Stomach (tissue), 9 donors: ENCODE results near the gene RAP2B. TPM values are rescaled to one million over a fixed set of nuclear protein-coding genes. Genes with fewer than 3 reads are reported as not detected.
A peak's percentile ranks its signal among the peaks of the same experiment; 100 is the strongest.

Experiments
- DNase-seq, 2 donors: peaks; one replicate each; pipeline versions ENCODE4 v3.0.0 to v3.0.0-alpha.2; 2013 to 2019
- H3K27ac ChIP-seq, 5 donors: fragments of 200-600 bp in 4 of 5; sonication (generic) in 4 of 5; one replicate each; pipeline ENCODE4 v1.5.1; 2013 to 2019; ENCODE audit warnings: mild to moderate bottlenecking in 1 of 5, moderate library complexity in 1 of 5
- H3K27me3 ChIP-seq, 3 donors: fragments of 200-600 bp; sonication (generic); one replicate each; pipeline ENCODE4 v1.5.1; 2017 to 2019; ENCODE audit warnings: mixed run types in 1 of 3
- H3K36me3 ChIP-seq, 4 donors: fragments of 200-600 bp; sonication (generic); 1 replicate in 3 of 4; 2 replicates in 1 of 4; pipeline ENCODE4 v1.5.1; 2016 to 2019
- H3K4me1 ChIP-seq, 4 donors: fragments of 200-600 bp; sonication (generic); one replicate each; pipeline ENCODE4 v1.5.1; 2016 to 2019
- H3K4me3 ChIP-seq, 4 donors: fragments of 200-600 bp; sonication (generic) in 3 of 4; one replicate each; pipeline ENCODE4 v1.5.1; 2016 to 2019; ENCODE audit warnings: mild to moderate bottlenecking in 1 of 4
- H3K9me3 ChIP-seq, 4 donors: fragments of 200-600 bp; sonication (generic); one replicate each; pipeline ENCODE4 v1.5.1; 2016 to 2019
- EP300 ChIP-seq: sonication (generic); formaldehyde crosslinking; IDR thresholded peaks from one replicate; pipeline ENCODE4 v1.6.1; 2017; ENCODE audit warnings: antibody characterized with exemption
- POLR2A ChIP-seq, 4 donors: fragments of 450-650 bp; IDR thresholded peaks; one replicate each; pipeline ENCODE4 v1.6.1; 2016; ENCODE audit warnings: antibody characterized with exemption in 4 of 4, control low read depth in 2 of 4, mild to moderate bottlenecking in 1 of 4, moderate library complexity in 1 of 4
- POLR2AphosphoS5 ChIP-seq, 3 donors: sonication (generic); formaldehyde crosslinking; IDR thresholded peaks; one replicate each; pipeline ENCODE4 v1.6.1; 2016; ENCODE audit warnings: antibody characterized with exemption in 3 of 3
- WGBS, 5 donors: extraction: QIAGEN DNeasy Blood & Tissue Kit in 3 of 5; methylation state at CpG; one replicate each; pipeline versions ENCODE4 v1.1.5 to v1.1.7; 2013 to 2018; 5-methylcytosine and 5-hydroxymethylcytosine counted together
- intact Hi-C: fragments of 100-400 bp; cut with DNase I; formaldehyde crosslinking; loops from one replicate; pipeline ENCODE4 v1.15.1; 2023; ENCODE audit warnings: low total_unique reads
- polyA plus RNA-seq, 3 donors: library from polyadenylated mRNA; stranded (reverse); fragments of 200-250 nt; gene quantifications; one replicate each; pipeline ENCODE4 v1.2.3, GENCODE V29; 2013
- total RNA-seq, 5 donors: library from RNA; depleted of rRNA; stranded (reverse); fragments of >200 nt; gene quantifications; one replicate each; pipeline versions ENCODE4 v1.1.0 to v1.2.3, GENCODE V29; 2014 to 2016
- TF ChIP-seq, protein P1 (sequence below), 7 experiments: fragments of 450-650 bp in 4 of 7; fragments of 200-600 bp in 3 of 7; sonication (generic) in 3 of 7; IDR thresholded peaks; one replicate each; pipeline ENCODE4 v1.5.1; 2016 to 2019; ENCODE audit warnings: antibody characterized with exemption in 7 of 7, control low read depth in 2 of 7, mild to moderate bottlenecking in 1 of 7
- donor health status: healthy with polysubstance abuse.
- donor health status: Bipolar disorder and iron deficiency.
- donor health status: healthy.

RAP2B gene
- total and polyA plus RNA-seq, 8 donors: 1.2 to 30.7 (median 11.0) TPM

- H3K27ac ChIP-seq: peak overlapping the region in 1 of 5 donors; percentile 8
- peaks cover 23 to 66% (median 36%) of the 10 kb centered on the region in 4 donors for H3K4me1 ChIP-seq
- intact Hi-C loops: no loop called here
- H3K4me3 ChIP-seq: peak overlapping the region; percentile 1 to 92 (median 80)
- DNase-seq: peak in 1 of 2 donors; percentile 31
- no peaks in the 10 kb centered on the region for H3K9me3 ChIP-seq
- no peaks in the 10 kb centered on the region for H3K27me3 ChIP-seq
- TF ChIP-seq, protein P1, sequence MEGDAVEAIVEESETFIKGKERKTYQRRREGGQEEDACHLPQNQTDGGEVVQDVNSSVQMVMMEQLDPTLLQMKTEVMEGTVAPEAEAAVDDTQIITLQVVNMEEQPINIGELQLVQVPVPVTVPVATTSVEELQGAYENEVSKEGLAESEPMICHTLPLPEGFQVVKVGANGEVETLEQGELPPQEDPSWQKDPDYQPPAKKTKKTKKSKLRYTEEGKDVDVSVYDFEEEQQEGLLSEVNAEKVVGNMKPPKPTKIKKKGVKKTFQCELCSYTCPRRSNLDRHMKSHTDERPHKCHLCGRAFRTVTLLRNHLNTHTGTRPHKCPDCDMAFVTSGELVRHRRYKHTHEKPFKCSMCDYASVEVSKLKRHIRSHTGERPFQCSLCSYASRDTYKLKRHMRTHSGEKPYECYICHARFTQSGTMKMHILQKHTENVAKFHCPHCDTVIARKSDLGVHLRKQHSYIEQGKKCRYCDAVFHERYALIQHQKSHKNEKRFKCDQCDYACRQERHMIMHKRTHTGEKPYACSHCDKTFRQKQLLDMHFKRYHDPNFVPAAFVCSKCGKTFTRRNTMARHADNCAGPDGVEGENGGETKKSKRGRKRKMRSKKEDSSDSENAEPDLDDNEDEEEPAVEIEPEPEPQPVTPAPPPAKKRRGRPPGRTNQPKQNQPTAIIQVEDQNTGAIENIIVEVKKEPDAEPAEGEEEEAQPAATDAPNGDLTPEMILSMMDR (IDR thresholded peaks at IDR 0.05): no peak
- TF ChIP-seq POLR2AphosphoS5 (IDR thresholded peaks at IDR 0.05) (no peak), POLR2A (IDR thresholded peaks at IDR 0.05) (no peak), EP300 (no peak)
- peaks cover 0 to 9% (median 6%) of the 10 kb centered on the region in 4 donors for H3K36me3 ChIP-seq
Measured at GRCh38 chr3:153165261-153165681, 3.2 kb downstream of the RAP2B start.

DNA sequence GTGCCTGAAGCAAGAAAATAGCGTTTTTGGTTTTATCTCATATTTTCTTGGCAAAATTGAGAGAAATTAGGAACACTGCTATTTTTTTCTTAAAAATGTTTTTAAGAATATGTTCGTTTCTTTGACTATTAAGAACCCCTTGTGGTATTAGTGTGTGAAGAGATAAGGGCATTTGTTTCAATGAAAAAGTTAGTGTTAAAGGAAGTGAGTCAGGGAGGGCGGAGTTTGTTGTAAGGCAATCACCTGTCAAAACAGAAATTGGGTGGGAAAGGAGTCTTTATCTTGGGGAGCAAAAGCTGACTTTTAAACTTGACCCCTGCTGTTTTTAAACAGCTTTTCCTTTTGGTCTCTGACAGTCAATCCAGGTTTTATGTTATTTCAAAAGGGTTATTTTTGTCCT, 4.2 kb downstream of the RAP2B start:
- Histone ChIP-seq H3K27ac (peak overlapping the region in 1 of 5 donors; percentile 8), H3K9me3 (no peaks in the 10 kb centered on the region), H3K4me1 (peaks cover 23 to 65% (median 34%) of the 10 kb centered on the region in 4 donors), H3K36me3 (peaks cover 0 to 9% (median 6%) of the 10 kb centered on the region in 4 donors), H3K27me3 (no peaks in the 10 kb centered on the region), H3K4me3 (peak overlapping the region in 2 of 4 donors; percentile 1 to 67)
- peak in 1 of 2 donors; percentile 37 for DNase-seq
- 44 to 63% (median 54%) methylated on average over 3 of the region's 3 CpGs for WGBS, 5 donors
- TF ChIP-seq, protein P1 (IDR thresholded peaks at IDR 0.05): no peak
- TF ChIP-seq EP300 (no peak), POLR2A (IDR thresholded peaks at IDR 0.05) (no peak), POLR2AphosphoS5 (IDR thresholded peaks at IDR 0.05) (no peak)
- intact Hi-C loops: no loop called here

DNA sequence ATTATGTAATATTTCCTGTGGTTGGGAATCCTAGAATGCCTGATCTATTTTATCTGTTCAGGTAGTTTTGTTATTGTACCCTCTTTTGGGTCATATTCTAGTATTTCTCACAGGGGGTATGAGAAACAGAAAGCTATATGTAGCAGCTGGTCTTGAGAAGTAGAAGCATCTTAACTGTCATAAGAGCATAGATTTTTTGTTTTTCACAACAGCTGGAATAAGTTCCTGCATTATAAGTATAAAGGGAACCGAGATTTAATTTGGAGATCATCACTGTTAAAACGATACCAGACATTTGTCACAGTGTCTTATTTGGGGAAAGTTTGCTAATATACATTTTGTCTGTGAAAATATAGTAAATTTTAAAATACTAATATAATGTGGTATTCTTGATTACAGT, 4.8 kb downstream of the RAP2B start:
- H3K27ac ChIP-seq: no peak overlapping the region
- peaks cover 23 to 65% (median 32%) of the 10 kb centered on the region in 4 donors for H3K4me1 ChIP-seq
- peak overlapping the region in 1 of 4 donors; percentile 67 for H3K4me3 ChIP-seq
- H3K9me3 ChIP-seq: no peaks in the 10 kb centered on the region
- DNase-seq: no peak
- TF ChIP-seq, protein P1 (IDR thresholded peaks at IDR 0.05): no peak
- no peak for TF ChIP-seq EP300
- TF ChIP-seq POLR2AphosphoS5 (IDR thresholded peaks at IDR 0.05): no peak
- TF ChIP-seq POLR2A (IDR thresholded peaks at IDR 0.05): no peak
- intact Hi-C loops: no loop called here
- peaks cover 0 to 9% (median 6%) of the 10 kb centered on the region in 4 donors for H3K36me3 ChIP-seq
- no peaks in the 10 kb centered on the region for H3K27me3 ChIP-seq
- WGBS, 5 donors: 81 to 89% (median 86%) methylated on average over 2 of the region's 2 CpGs

GRCh38 chr3:153169793-153170383, 7.9 kb downstream of the RAP2B start:
- Histone ChIP-seq H3K4me1 (peaks cover 7 to 51% (median 19%) of the 10 kb centered on the region in 4 donors), H3K4me3 (no peak overlapping the region), H3K27me3 (no peaks in the 10 kb centered on the region), H3K27ac (no peak overlapping the region), H3K9me3 (no peaks in the 10 kb centered on the region), H3K36me3 (peaks cover 0 to 9% (median 6%) of the 10 kb centered on the region in 4 donors)
- TF ChIP-seq POLR2A (IDR thresholded peaks at IDR 0.05) (no peak), POLR2AphosphoS5 (IDR thresholded peaks at IDR 0.05) (no peak), EP300 (no peak)
- TF ChIP-seq, protein P1 (IDR thresholded peaks at IDR 0.05): no peak
- intact Hi-C loops: no loop called here
- DNase-seq: no peak
- 87 to 94% (median 94%) methylated on average over 2 of the region's 2 CpGs for WGBS, 5 donors
